Ovary (tissue), 9 donors: ENCODE measurements around the gene NPFFR1. TPM values are rescaled to one million over a fixed set of nuclear protein-coding genes. Genes with fewer than 3 reads are reported as not detected.

Experiments
- DNase-seq, 5 donors: peaks; one replicate each; pipeline ENCODE4 v3.0.0-alpha.2; 2019 to 2020
- H3K27ac ChIP-seq, 2 donors: fragments of 200-600 bp; one replicate each; pipeline versions ENCODE4 v1.5.1 to v1.8.0; 2019 to 2022
- H3K27me3 ChIP-seq: fragments of 200-600 bp; one replicate; pipeline ENCODE4 v1.8.0; 2022
- H3K36me3 ChIP-seq: fragments of 200-600 bp; sonication (generic); one replicate; pipeline ENCODE4 v1.5.1; 2019
- H3K4me1 ChIP-seq: one replicate; pipeline ENCODE4 v1.8.1; 2013; ENCODE audit warnings: mild to moderate bottlenecking, moderate library complexity; ENCODE audit not compliant: insufficient read depth
- H3K4me3 ChIP-seq: fragments of 200-600 bp; sonication (generic); one replicate; pipeline ENCODE4 v1.5.1; 2017
- H3K9me3 ChIP-seq, 2 donors: fragments of 200-600 bp in 1 of 2; sonication (generic) in 1 of 2; one replicate each; pipeline versions ENCODE4 v1.5.1 to v1.8.1; 2013 to 2019; ENCODE audit warnings: mild to moderate bottlenecking in 1 of 2, moderate library complexity in 1 of 2
- CTCF ChIP-seq, 3 donors: fragments of 450-650 bp in 2 of 3; fragments of 200-600 bp in 1 of 3; IDR thresholded peaks; one replicate each; pipeline versions ENCODE4 v1.5.1 to v1.8.0; 2016 to 2022; ENCODE audit warnings: antibody characterized with exemption in 3 of 3, mild to moderate bottlenecking in 1 of 3
- EP300 ChIP-seq: sonication (generic); formaldehyde crosslinking; IDR thresholded peaks from one replicate; pipeline ENCODE4 v1.6.1; 2017; ENCODE audit warnings: antibody characterized with exemption
- POLR2A ChIP-seq: fragments of 450-650 bp; IDR thresholded peaks from one replicate; pipeline ENCODE4 v1.6.1; 2017; ENCODE audit warnings: antibody characterized with exemption, mild to moderate bottlenecking, moderate library complexity
- WGBS, 3 donors: extraction: QIAGEN DNeasy Blood & Tissue Kit in 1 of 3; methylation state at CpG; one replicate each; pipeline versions ENCODE4 v1.1.5 to v1.1.7; 2013 to 2017; 5-methylcytosine and 5-hydroxymethylcytosine counted together
- intact Hi-C, 4 donors: fragments of 100-400 bp; cut with DNase I; formaldehyde crosslinking; loops; one replicate each; pipeline versions ENCODE4 v1.11.0 to v1.15.1; 2022 to 2023
- polyA plus RNA-seq, 2 donors: library from polyadenylated mRNA; stranded (reverse); fragments of 200-250 nt in 1 of 2; fragments of 350-450 nt in 1 of 2; fragmentation: Illumina TruSeq in 1 of 2; extraction: RNeasy Lipid Tissue Mini Kit (QIAGEN cat#74804) in 1 of 2; gene quantifications; one replicate each; pipeline ENCODE4 v1.2.3, GENCODE V29; 2013 to 2014
- total RNA-seq, 7 donors: library from RNA; depleted of rRNA in 2 of 7; stranded (reverse); fragments of >200 nt in 2 of 7; fragmentation: NEBNext Ultra II Directional in 3 of 7; extraction: Animal tissue kit (Norgen Biotek cat#: 25700) in 3 of 7; gene quantifications; one replicate each; pipeline versions ENCODE4 v1.1.0 to v1.2.4, GENCODE V29; 2016 to 2023
- donor health status: DM: no; HTN: no; CAD: no; lungs with moderate emphysema.
- donor health status: DM: no; HTN: no; CAD: no.
- donor health status: Bipolar disorder and iron deficiency.
- donor health status: DM: yes; HTN: yes; CAD: no.
- donor health status: DM: no; HTN: no; CAD: no.
- donor health status: DM: yes; HTN: yes; CAD: no.

NPFFR1 gene
- total and polyA plus RNA-seq, 9 donors, result 0.04 to 1.1 (median 0.20) TPM

- Histone ChIP-seq H3K27me3 (no peaks in the 10 kb centered on the region), H3K9me3 (no peaks in the 10 kb centered on the region), H3K27ac (no peak overlapping the region), H3K4me3 (no peak overlapping the region), H3K4me1 (no peaks in the 10 kb centered on the region), H3K36me3 (no peaks in the 10 kb centered on the region)
- DNase-seq, result no peak
- 83 to 86% (median 84%) methylated on average over 6 of the region's 6 CpGs for WGBS, 3 donors
- intact Hi-C loops, result no loop called here
- TF ChIP-seq EP300 (no peak), CTCF (IDR thresholded peaks at IDR 0.05) (no peak), POLR2A (no peak)
These were observed 35.4 kb upstream of the NPFFR1 start for GRCh38 chr10:70319183-70319582.

GRCh38 chr10:70317943-70318318 is 34.1 kb upstream of the NPFFR1 start:
- H3K4me1 ChIP-seq, result no peaks in the 10 kb centered on the region
- WGBS, 3 donors, result 85 to 96% (median 96%) methylated on average over 5 of the region's 5 CpGs
- DNase-seq, result no peak

GRCh38 chr10:70317272-70317942 is 33.6 kb upstream of the NPFFR1 start:
- Histone ChIP-seq H3K4me3 (no peak overlapping the region), H3K27ac (no peak overlapping the region), H3K9me3 (no peaks in the 10 kb centered on the region), H3K27me3 (no peaks in the 10 kb centered on the region), H3K36me3 (no peaks in the 10 kb centered on the region), H3K4me1 (no peaks in the 10 kb centered on the region)
- WGBS, 3 donors, result 81 to 84% (median 84%) methylated on average over 4 to 5 of the region's 5 CpGs
- DNase-seq, result no peak
- TF ChIP-seq CTCF (IDR thresholded peaks at IDR 0.05), result no peak
- no peak for TF ChIP-seq EP300
- no peak for TF ChIP-seq POLR2A
- intact Hi-C loops, result no loop called here

More at GRCh38 chr10:70317943-70318318, 34.1 kb upstream of the NPFFR1 start:
- no peaks in the 10 kb centered on the region for H3K27me3 ChIP-seq
- intact Hi-C loops, result no loop called here
- H3K4me3 ChIP-seq, result no peak overlapping the region
- no peaks in the 10 kb centered on the region for H3K36me3 ChIP-seq
- H3K27ac ChIP-seq, result no peak overlapping the region
- H3K9me3 ChIP-seq, result no peaks in the 10 kb centered on the region
- TF ChIP-seq EP300 (no peak), CTCF (IDR thresholded peaks at IDR 0.05) (no peak)

GRCh38 chr10:70315815-70316214 is 32.0 kb upstream of the NPFFR1 start:
- Histone ChIP-seq H3K4me1 (no peaks in the 10 kb centered on the region), H3K27ac (no peak overlapping the region), H3K9me3 (no peaks in the 10 kb centered on the region), H3K27me3 (no peaks in the 10 kb centered on the region), H3K36me3 (no peaks in the 10 kb centered on the region), H3K4me3 (no peak overlapping the region)
- TF ChIP-seq CTCF (IDR thresholded peaks at IDR 0.05) (no peak), POLR2A (no peak), EP300 (no peak)
- WGBS, 3 donors, result 90 to 95% (median 93%) methylated on average over 5 of the region's 5 CpGs
- intact Hi-C loops, result no loop called here
- no peak for DNase-seq
